ENCODE measurements around the gene NMNAT2. TPM values are rescaled to one million over a fixed set of nuclear protein-coding genes. Genes with fewer than 3 reads are reported as not detected.

Gene NMNAT2
- total and polyA plus RNA-seq, 2 of the 8 experiments (the other 6 are each of a cell fraction or from before 2014, with no cell fraction given): 6.5 to 20.9 TPM

DNA sequence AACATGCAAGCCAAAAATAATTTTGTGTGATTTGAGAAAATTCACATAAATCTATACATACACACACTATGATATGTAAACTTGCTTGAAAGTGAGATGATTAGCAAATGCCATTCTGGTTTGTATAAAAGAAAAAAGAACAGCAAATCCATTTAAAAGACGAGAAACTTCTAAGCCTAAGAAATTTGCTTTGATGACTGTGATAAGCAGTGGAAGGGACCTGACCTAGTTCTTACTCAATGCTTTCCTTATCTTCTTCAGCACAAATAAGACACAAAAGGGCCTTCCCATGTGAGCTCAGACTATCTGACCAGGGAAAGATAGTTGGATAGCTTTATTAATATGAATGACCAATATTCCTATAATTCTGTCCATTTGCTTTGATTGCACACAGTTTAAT is 25.3 kb upstream of the NMNAT2 start:
- no peak overlapping the region for H3K4me2 ChIP-seq (ENCODE audit: insufficient read depth in 1 of 2, low read depth in 2 of 2, low read length in 2 of 2)
- no peak overlapping the region for H3K27ac ChIP-seq (ENCODE audit: low read depth, low read length)

More for the DNA sequence above, 25.3 kb upstream of the NMNAT2 start:
- no peak overlapping the region for H2BK5ac ChIP-seq (ENCODE audit: low read depth, low read length)
- H3K9ac ChIP-seq (replicated peaks in 1 of 4; ENCODE audit: extremely low read depth in 1 of 4, low read depth in 3 of 4, low read length in 3 of 4): no peak overlapping the region
- H2AK5ac ChIP-seq (ENCODE audit: low read depth, low read length): no peak overlapping the region
- CTCF ChIA-PET (ENCODE audit: partially characterized antibody): interaction anchor here (1.4 kb wide), 1 partner anchor 23 kb away, joined by 3 read pairs; no protein-coding TSS in a partner anchor
- H2BK20ac ChIP-seq (ENCODE audit: low read length): no peak overlapping the region
- no peaks in the 10 kb centered on the region for H3K4me1 ChIP-seq (replicated peaks in 1 of 4; ENCODE audit: control insufficient read depth in 3 of 4, insufficient read depth in 4 of 4, low read length in 3 of 4)
- H2BK12ac ChIP-seq (ENCODE audit: low read depth, low read length): no peak overlapping the region
- no peaks in the 10 kb centered on the region for H3K27me3 ChIP-seq (replicated peaks in 1 of 4; ENCODE audit: control insufficient read depth in 3 of 4, extremely low read depth in 1 of 4, insufficient read depth in 3 of 4, low read length in 3 of 4)
- H4K20me1 ChIP-seq (replicated peaks in 1 of 2; ENCODE audit: control insufficient read depth in 1 of 2, insufficient read depth in 2 of 2, low read length in 2 of 2): no peaks in the 10 kb centered on the region
- H3K14ac ChIP-seq (ENCODE audit: insufficient read length): no peak overlapping the region
- peaks cover 2% of the 10 kb centered on the region; the same call in 1 of the 2 replicates for H3K23me2 ChIP-seq (ENCODE audit: low read depth, low read length)
- no peak overlapping the region for H2BK120ac ChIP-seq (replicated peaks; ENCODE audit: low read depth, low read length)
- H3K36me3 ChIP-seq (ENCODE audit: control insufficient read depth in 2 of 4, insufficient read depth in 4 of 4, low read length in 3 of 4): no peaks in the 10 kb centered on the region
- H4K5ac ChIP-seq (ENCODE audit: insufficient read length, low read depth, low read length): no peak overlapping the region
- H3K4ac ChIP-seq (replicated peaks; ENCODE audit: insufficient read length, low read depth, low read length): no peak overlapping the region
- no peaks in the 10 kb centered on the region for H3K79me2 ChIP-seq (ENCODE audit: control insufficient read depth in 1 of 2, insufficient read depth in 2 of 2, low read length in 2 of 2)
- FAIRE-seq (no peak), DNase-seq (ENCODE audit: low read depth in 1 of 2, low spot score in 2 of 2) (no peak)
- no peak overlapping the region for H3K23ac ChIP-seq (ENCODE audit: insufficient read length)
- TF ChIP-seq POLR2AphosphoS5 (IDR thresholded peaks at IDR 0.05; ENCODE audit: low read depth, low read length) (no peak), CEBPB (IDR thresholded peaks at IDR 0.05; ENCODE audit: low read depth, low read length) (no peak), SIRT6 (IDR thresholded peaks at IDR 0.05; ENCODE audit: low read length) (no peak)
- no peak overlapping the region for H3K18ac ChIP-seq (ENCODE audit: extremely low read depth, low read length)
- no peak overlapping the region for H4K8ac ChIP-seq (ENCODE audit: extremely low read depth, insufficient read depth, low read length)
- WGBS, 2 experiments (ENCODE audit: extremely low coverage in 1 of 2, insufficient coverage in 1 of 2, insufficient read length in 1 of 2, insufficient replicate concordance in 2 of 2, low coverage in 1 of 2, low lambda C conversion rate in 2 of 2, missing lambda C conversion rate in 1 of 2): 92% methylated on average over 1 of the region's 1 CpG; no CpG with 5 or more reads in 1 of the 2 experiments
- H3K79me1 ChIP-seq (ENCODE audit: low read depth, low read length): no peaks in the 10 kb centered on the region
- H2BK15ac ChIP-seq (ENCODE audit: low read length): no peak overlapping the region
- no peaks in the 10 kb centered on the region for H3K9me3 ChIP-seq (ENCODE audit: insufficient read depth in 2 of 2, low read depth in 1 of 2, low read length in 1 of 2)
- H4K91ac ChIP-seq (replicated peaks; ENCODE audit: insufficient read length, low read length): no peak overlapping the region
- no peak overlapping the region for H3K4me3 ChIP-seq (ENCODE audit: extremely low read depth in 1 of 4, insufficient read depth in 2 of 4, low read depth in 3 of 4, low read length in 4 of 4)
- no peak overlapping the region for H3K56ac ChIP-seq (replicated peaks; ENCODE audit: insufficient read length, low read depth, low read length)
- H2AFZ ChIP-seq (ENCODE audit: low read length): no peak overlapping the region
- POLR2A ChIA-PET (ENCODE audit: partially characterized antibody): interaction anchor here (1.0 kb wide), 1 partner anchor 13 kb away, joined by 3 read pairs; no protein-coding TSS in a partner anchor
